HG03342 (cell line): ENCODE data around the gene DNAJA3.

ENCODE experiments used
- ATAC-seq: cut with Tn5 transposase; IDR thresholded peaks from one replicate; pipeline ENCODE4 v1.9.1; 2021; ENCODE audit warnings: mild to moderate bottlenecking, moderate library complexity; ENCODE audit not compliant: unreplicated experiment

The DNAJA3 gene

GRCh38 chr16:4425378-4426020 lies at the start of gene DNAJA3:
Gene DNAJA3 (plus strand): TSS chr16:4425868. CDS start chr16:4425882, 14 bp downstream.
- ATAC-seq: peak; percentile 84

GRCh38 chr16:4376126-4376892 lies 49.4 kb upstream of the DNAJA3 start:
- no peak for ATAC-seq

GRCh38 chr16:4376893-4377572 lies 48.6 kb upstream of the DNAJA3 start:
- ATAC-seq: no peak

- ATAC-seq: no peak
Measured at GRCh38 chr16:4377573-4378154, 48.0 kb upstream of the DNAJA3 start.

GRCh38 chr16:4378161-4378666 lies 47.5 kb upstream of the DNAJA3 start:
- ATAC-seq: no peak

- no peak for ATAC-seq
Measured at GRCh38 chr16:4378999-4379690, 46.5 kb upstream of the DNAJA3 start.

- no peak for ATAC-seq
Measured at GRCh38 chr16:4380119-4381063, 45.3 kb upstream of the DNAJA3 start.

GRCh38 chr16:4381072-4381934 lies 44.4 kb upstream of the DNAJA3 start:
- no peak for ATAC-seq

- no peak for ATAC-seq
Measured at GRCh38 chr16:4381935-4382794, 43.5 kb upstream of the DNAJA3 start.

- no peak for ATAC-seq
Measured at GRCh38 chr16:4382795-4383357, 42.8 kb upstream of the DNAJA3 start.

- ATAC-seq: no peak
Measured at GRCh38 chr16:4383591-4384444, 41.9 kb upstream of the DNAJA3 start.

GRCh38 chr16:4384509-4384942 lies 41.1 kb upstream of the DNAJA3 start:
- ATAC-seq: no peak

- ATAC-seq: no peak
Measured at GRCh38 chr16:4385066-4385788, 40.4 kb upstream of the DNAJA3 start.

- no peak for ATAC-seq
Measured at GRCh38 chr16:4385789-4386450, 39.7 kb upstream of the DNAJA3 start.

GRCh38 chr16:4386451-4386805 lies 39.2 kb upstream of the DNAJA3 start:
- no peak for ATAC-seq
